RWPE1 (cell line): ENCODE measurements around the gene NUAK2.

Source experiments
- CTCF ChIA-PET: fragments of 350-600 bp; sonication (Branson Sonifier 250); formaldehyde crosslinking; extraction: SDS; loops from one replicate; lab custom pipeline; 2021; lab: Yijun Ruan, JAX
- POLR2A ChIA-PET: fragments of 400-600 bp; formaldehyde crosslinking; extraction: SDS; loops from one replicate; lab custom pipeline; 2020; ENCODE audit warnings: antibody characterized with exemption; ENCODE audit not compliant: low non-redundant PET; lab: Yijun Ruan, JAX
- DNase-seq: peaks from one replicate; pipeline ENCODE4 v3.0.0; 2012; ENCODE audit warnings: low spot score
- H3K27ac ChIP-seq: fragments of 450-650 bp; 2 replicates; pipeline ENCODE4 v1.5.1; 2017
- CTCF ChIP-seq: fragments of 450-650 bp; conservative IDR thresholded peaks from 2 replicates; pipeline ENCODE4 v1.5.1; 2017; ENCODE audit warnings: low read depth, mild to moderate bottlenecking

The NUAK2 gene

GRCh38 chr1:205312866-205313562 is 8.5 kb downstream of the NUAK2 start:
- DNase-seq = no peak
- TF ChIP-seq CTCF = no peak
- peak overlapping the region; percentile 48 for H3K27ac ChIP-seq
- CTCF ChIA-PET = interaction anchor here (0.6 to 1.5 kb wide), 3 partner anchors 16 to 39 kb away, joined by 3 to 10 read pairs (median 6); no protein-coding TSS in a partner anchor
- POLR2A ChIA-PET = no interaction called here

- no peak for DNase-seq
- CTCF ChIA-PET = interaction anchor here (0.6 to 0.7 kb wide), 2 partner anchors 10 to 37 kb away, joined by 3 to 4 read pairs; no protein-coding TSS in a partner anchor
- POLR2A ChIA-PET = no interaction called here
- H3K27ac ChIP-seq = no peak overlapping the region
- no peak for TF ChIP-seq CTCF
These were observed 10.4 kb downstream of the NUAK2 start for GRCh38 chr1:205310976-205311704.

- no peak for TF ChIP-seq CTCF
- ChIA-PET CTCF (interaction anchor here (0.6 to 1.1 kb wide), 7 partner anchors 11 to 402 kb away, joined by 3 to 6 read pairs (median 4); partner anchors contain the start of gene NUAK2), POLR2A (no interaction called here)
- peak overlapping the region; percentile 44 for H3K27ac ChIP-seq
- DNase-seq = no peak
These were observed 11.8 kb downstream of the NUAK2 start for GRCh38 chr1:205309741-205310140.

GRCh38 chr1:205306929-205307566 is 14.5 kb downstream of the NUAK2 start:
- POLR2A ChIA-PET = no interaction called here
- no peak for TF ChIP-seq CTCF
- H3K27ac ChIP-seq = peak overlapping the region; percentile 85
- no peak for DNase-seq
- CTCF ChIA-PET = interaction anchor here (1.1 to 1.4 kb wide), 2 partner anchors 34 to 245 kb away, joined by 3 to 5 read pairs; no protein-coding TSS in a partner anchor

GRCh38 chr1:205304695-205305070 is 16.9 kb downstream of the NUAK2 start:
- ChIA-PET CTCF (interaction anchor here (0.6 to 2.3 kb wide), 3 partner anchors 21 to 353 kb away, joined by 5 to 11 read pairs (median 8); no protein-coding TSS in a partner anchor), POLR2A (interaction anchor here (1.3 kb wide), 1 partner anchor 20 kb away, joined by 4 read pairs; no protein-coding TSS in a partner anchor)
- TF ChIP-seq CTCF = no peak
- DNase-seq = no peak
- H3K27ac ChIP-seq = peak overlapping the region; percentile 85
